NK-92 (cell line): ENCODE data around the gene AP1M1.

Experiments
- DNase-seq: peaks from one replicate; lab custom pipeline; 2025; ENCODE audit not compliant: unreplicated experiment; lab: John Stamatoyannopoulos, UW

AP1M1 gene

GRCh38 chr19:16185123-16185767 is 12.5 kb upstream of the AP1M1 start, which contains the start of gene FAM32A:
TSS of gene FAM32A (plus strand) at chr19:16185410. CDS start at chr19:16185443, 33 bp downstream.
- peak; percentile 95 for DNase-seq

GRCh38 chr19:16185768-16186123 is 12.0 kb upstream of the AP1M1 start:
- no peak for DNase-seq

GRCh38 chr19:16188521-16188920 is 9.2 kb upstream of the AP1M1 start:
- DNase-seq, result no peak

GRCh38 chr19:16190198-16190597 is 7.5 kb upstream of the AP1M1 start:
- no peak for DNase-seq

GRCh38 chr19:16190736-16191135 is 7.0 kb upstream of the AP1M1 start:
- no peak for DNase-seq

- DNase-seq, result no peak
These were observed 6.3 kb upstream of the AP1M1 start for GRCh38 chr19:16191216-16191908.

GRCh38 chr19:16193466-16193865 is 4.2 kb upstream of the AP1M1 start:
- no peak for DNase-seq

- DNase-seq, result no peak
These were observed 506 bp upstream of the AP1M1 start for GRCh38 chr19:16197188-16197621.

- no peak for DNase-seq
These were observed 600 bp downstream of the AP1M1 start for GRCh38 chr19:16198370-16198651.

GRCh38 chr19:16199275-16199932 is 1.7 kb downstream of the AP1M1 start:
- DNase-seq, result no peak

GRCh38 chr19:16200038-16201010 is 2.6 kb downstream of the AP1M1 start:
- no peak for DNase-seq

GRCh38 chr19:16201011-16201391 is 3.3 kb downstream of the AP1M1 start:
- no peak for DNase-seq

- DNase-seq, result no peak
These were observed 4.9 kb downstream of the AP1M1 start for GRCh38 chr19:16202320-16203255.

GRCh38 chr19:16203256-16204004 is 5.7 kb downstream of the AP1M1 start:
- DNase-seq, result no peak

- DNase-seq, result no peak
These were observed 6.2 kb downstream of the AP1M1 start for GRCh38 chr19:16204005-16204294.

GRCh38 chr19:16205205-16206045 is 7.7 kb downstream of the AP1M1 start:
- no peak for DNase-seq

- no peak for DNase-seq
These were observed 8.4 kb downstream of the AP1M1 start for GRCh38 chr19:16206046-16206605.

GRCh38 chr19:16206637-16207036 is 8.9 kb downstream of the AP1M1 start:
- no peak for DNase-seq

GRCh38 chr19:16207063-16207462 is 9.4 kb downstream of the AP1M1 start:
- DNase-seq, result no peak
